Hepatocyte (in vitro differentiated cells): Measurements from ENCODE around the gene PTPRK. TPM values are rescaled to one million over a fixed set of nuclear protein-coding genes. Genes with fewer than 3 reads are reported as not detected.

Source experiments
- DNase-seq: peaks from one replicate; pipeline ENCODE4 v3.0.0-alpha.2; 2016; ENCODE audit warnings: low spot score
- H2AFZ ChIP-seq: fragments of 200-600 bp; sonication (generic); 2 replicates; pipeline ENCODE4 v1.6.0; 2016; ENCODE audit warnings: antibody characterized with exemption, mild to moderate bottlenecking
- H3K27ac ChIP-seq: fragments of 200-600 bp; sonication (generic); 2 replicates; pipeline ENCODE4 v1.5.1; 2016; ENCODE audit warnings: mild to moderate bottlenecking
- H3K27me3 ChIP-seq: fragments of 200-600 bp; sonication (generic); 2 replicates; pipeline ENCODE4 v1.6.1; 2016
- H3K36me3 ChIP-seq: fragments of 200-600 bp; sonication (generic); replicated peaks from 2 replicates; pipeline ENCODE4 v1.5.1; 2016; ENCODE audit warnings: low read depth; ENCODE audit not compliant: insufficient read depth
- H3K4me1 ChIP-seq: fragments of 200-600 bp; sonication (generic); 2 replicates; pipeline ENCODE4 v1.5.1; 2016; ENCODE audit warnings: mild to moderate bottlenecking, moderate library complexity; ENCODE audit not compliant: insufficient read depth
- H3K4me2 ChIP-seq: fragments of 200-600 bp; sonication (generic); 2 replicates; pipeline ENCODE4 v1.6.0; 2016
- H3K4me3 ChIP-seq: fragments of 200-600 bp; sonication (generic); 2 replicates; pipeline ENCODE4 v1.5.1; 2016; ENCODE audit warnings: mild to moderate bottlenecking
- H3K79me2 ChIP-seq: fragments of 200-600 bp; sonication (generic); 2 replicates; pipeline ENCODE4 v1.6.0; 2017; ENCODE audit warnings: mild to moderate bottlenecking
- H3K9me2 ChIP-seq: fragments of 200-600 bp; sonication (generic); replicated peaks from 2 replicates; pipeline ENCODE4 v1.6.0; 2017; ENCODE audit warnings: mild to moderate bottlenecking; ENCODE audit not compliant: insufficient read depth
- H3K9me3 ChIP-seq: fragments of 200-600 bp; sonication (generic); 2 replicates; pipeline ENCODE4 v1.5.1; 2016; ENCODE audit warnings: low read depth, mild to moderate bottlenecking
- H4K20me1 ChIP-seq: fragments of 200-600 bp; sonication (generic); 2 replicates; pipeline ENCODE4 v1.6.0; 2016; ENCODE audit warnings: mild to moderate bottlenecking; ENCODE audit not compliant: insufficient read depth, poor library complexity, severe bottlenecking
- EZH2 ChIP-seq: fragments of 200-600 bp; sonication (generic); IDR thresholded peaks from 2 replicates; pipeline ENCODE4 v1.6.1; 2016; ENCODE audit warnings: antibody characterized with exemption, mild to moderate bottlenecking, borderline replicate concordance
- EZH2phosphoT487 ChIP-seq: fragments of 200-600 bp; sonication (generic); IDR thresholded peaks from one replicate; pipeline ENCODE4 v1.6.1; 2018; ENCODE audit warnings: antibody characterized with exemption, mild to moderate bottlenecking, low read depth, moderate library complexity; ENCODE audit not compliant: unreplicated experiment, severe bottlenecking
- WGBS: methylation state at CpG from one replicate; pipeline ENCODE4 v1.1.6; 2016; ENCODE audit warnings: low lambda C conversion rate; ENCODE audit errors: missing lambda C conversion rate; 5-methylcytosine and 5-hydroxymethylcytosine counted together
- polyA plus RNA-seq: library from polyadenylated mRNA; unstranded; fragments of >200 nt; fragmentation: Nextera tagmentation; extraction: Ambion mirVana; gene quantifications from 2 replicates; pipeline ENCODE4 v1.2.1, GENCODE V29; 2016
- total RNA-seq: library from RNA; depleted of rRNA; stranded (reverse); fragments of >200 nt; gene quantifications from 2 replicates; pipeline ENCODE4 v1.2.3, GENCODE V29; 2014
- TF ChIP-seq, protein P1 (sequence below): fragments of 200-600 bp; sonication (generic); IDR thresholded peaks from 2 replicates; pipeline ENCODE4 v1.5.1; 2016; ENCODE audit warnings: antibody characterized with exemption, mild to moderate bottlenecking; ENCODE audit not compliant: poor library complexity

PTPRK gene
- total and polyA plus RNA-seq, 2 experiments from 2014 or later = 42.0 to 80.2 TPM

DNA sequence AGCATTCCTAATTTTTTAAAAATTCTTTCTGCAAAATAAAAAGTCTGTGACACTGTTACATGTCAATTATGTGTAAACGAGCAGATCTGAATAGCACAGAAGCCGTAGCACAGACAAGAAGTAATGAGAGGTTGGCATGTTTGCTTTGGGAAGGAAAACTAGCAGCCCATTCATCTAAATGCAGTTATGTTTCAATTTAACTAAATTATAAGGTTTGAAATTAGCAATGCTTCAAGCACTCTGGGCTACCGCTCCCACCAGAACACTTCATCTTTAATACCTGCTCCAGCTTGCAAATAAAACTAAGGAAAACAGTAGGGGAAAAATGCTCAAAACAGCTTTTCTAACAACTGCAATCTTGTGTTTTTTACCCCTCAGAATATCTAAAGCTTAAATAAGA lies 73.9 kb downstream of the PTPRK start:
- Histone ChIP-seq H3K9me3 (no peaks in the 10 kb centered on the region), H3K27me3 (no peaks in the 10 kb centered on the region), H3K27ac (no peak overlapping the region), H2AFZ (no peak overlapping the region), H3K4me3 (no peak overlapping the region), H3K36me3 (no peaks in the 10 kb centered on the region), H3K9me2 (no peaks in the 10 kb centered on the region), H4K20me1 (peaks cover 12% of the 10 kb centered on the region), H3K4me2 (no peak overlapping the region), H3K4me1 (peaks cover 7% of the 10 kb centered on the region), H3K79me2 (peaks cover 83% of the 10 kb centered on the region)
- DNase-seq = no peak
- TF ChIP-seq, protein P1, sequence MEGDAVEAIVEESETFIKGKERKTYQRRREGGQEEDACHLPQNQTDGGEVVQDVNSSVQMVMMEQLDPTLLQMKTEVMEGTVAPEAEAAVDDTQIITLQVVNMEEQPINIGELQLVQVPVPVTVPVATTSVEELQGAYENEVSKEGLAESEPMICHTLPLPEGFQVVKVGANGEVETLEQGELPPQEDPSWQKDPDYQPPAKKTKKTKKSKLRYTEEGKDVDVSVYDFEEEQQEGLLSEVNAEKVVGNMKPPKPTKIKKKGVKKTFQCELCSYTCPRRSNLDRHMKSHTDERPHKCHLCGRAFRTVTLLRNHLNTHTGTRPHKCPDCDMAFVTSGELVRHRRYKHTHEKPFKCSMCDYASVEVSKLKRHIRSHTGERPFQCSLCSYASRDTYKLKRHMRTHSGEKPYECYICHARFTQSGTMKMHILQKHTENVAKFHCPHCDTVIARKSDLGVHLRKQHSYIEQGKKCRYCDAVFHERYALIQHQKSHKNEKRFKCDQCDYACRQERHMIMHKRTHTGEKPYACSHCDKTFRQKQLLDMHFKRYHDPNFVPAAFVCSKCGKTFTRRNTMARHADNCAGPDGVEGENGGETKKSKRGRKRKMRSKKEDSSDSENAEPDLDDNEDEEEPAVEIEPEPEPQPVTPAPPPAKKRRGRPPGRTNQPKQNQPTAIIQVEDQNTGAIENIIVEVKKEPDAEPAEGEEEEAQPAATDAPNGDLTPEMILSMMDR = no peak
- TF ChIP-seq EZH2phosphoT487 = no peak
- TF ChIP-seq EZH2 = no peak
- 93% methylated on average over 3 of the region's 3 CpGs for WGBS

DNA sequence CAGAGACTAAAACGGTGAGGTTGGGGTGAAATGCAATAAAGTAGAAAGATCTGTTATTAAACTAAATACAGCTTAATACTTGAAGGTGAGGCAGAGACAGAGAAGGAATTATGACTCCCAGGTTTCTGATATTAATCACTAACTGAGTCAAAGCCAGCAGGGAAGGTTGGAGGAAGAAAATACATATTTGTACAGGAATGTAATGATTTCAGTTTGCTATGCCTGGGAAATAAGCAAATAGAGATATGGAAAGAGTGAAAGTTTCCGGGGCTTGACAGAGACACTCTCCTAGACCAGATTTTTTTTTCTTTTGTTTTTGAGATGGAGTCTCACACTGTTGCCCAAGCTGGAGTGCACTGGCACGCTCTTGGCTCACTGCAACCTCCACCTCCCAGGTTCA lies 76.8 kb downstream of the PTPRK start:
- H3K27ac ChIP-seq = peak overlapping the region; percentile 40
- TF ChIP-seq, protein P1 = no peak
- TF ChIP-seq EZH2 (no peak), EZH2phosphoT487 (no peak)

DNA sequence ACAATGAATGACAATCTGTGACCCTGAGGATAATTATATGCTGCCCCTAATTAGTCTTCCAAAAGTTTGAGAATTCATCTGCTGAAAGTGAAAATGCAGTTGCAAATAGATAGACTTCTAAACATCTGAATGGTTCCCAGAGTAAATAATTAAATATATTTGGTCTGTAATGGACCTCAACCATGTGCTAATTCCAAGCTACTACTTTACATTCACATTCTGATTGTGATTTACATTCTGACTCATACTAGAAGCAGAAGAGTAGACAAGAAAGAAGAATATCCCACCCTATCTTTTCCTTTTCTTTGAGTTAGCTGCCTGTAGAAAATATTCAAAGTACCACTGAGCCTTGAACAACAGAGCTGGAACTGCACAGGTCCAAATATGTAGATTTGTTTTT lies 80.8 kb downstream of the PTPRK start:
- peaks cover 6% of the 10 kb centered on the region for H4K20me1 ChIP-seq
- H3K27ac ChIP-seq = no peak overlapping the region
- TF ChIP-seq EZH2 = no peak
- TF ChIP-seq, protein P1 = no peak
- no peak for TF ChIP-seq EZH2phosphoT487
- H3K27me3 ChIP-seq = no peaks in the 10 kb centered on the region
- no peak overlapping the region for H2AFZ ChIP-seq
- peaks cover 7% of the 10 kb centered on the region for H3K4me1 ChIP-seq
- no peak for DNase-seq
- H3K36me3 ChIP-seq = no peaks in the 10 kb centered on the region
- H3K4me2 ChIP-seq = no peak overlapping the region
- peaks cover 89% of the 10 kb centered on the region for H3K79me2 ChIP-seq
- H3K9me3 ChIP-seq = no peaks in the 10 kb centered on the region
- H3K9me2 ChIP-seq = no peaks in the 10 kb centered on the region
- H3K4me3 ChIP-seq = no peak overlapping the region

More for the DNA sequence above, 76.8 kb downstream of the PTPRK start:
- 73% methylated on average over 3 of the region's 3 CpGs for WGBS
- Histone ChIP-seq H3K4me1 (peaks cover 7% of the 10 kb centered on the region), H3K36me3 (no peaks in the 10 kb centered on the region), H3K4me3 (no peak overlapping the region), H2AFZ (no peak overlapping the region), H3K9me2 (no peaks in the 10 kb centered on the region), H3K4me2 (peak overlapping the region; percentile 8), H3K79me2 (peaks cover 87% of the 10 kb centered on the region), H3K27me3 (no peaks in the 10 kb centered on the region), H3K9me3 (no peaks in the 10 kb centered on the region), H4K20me1 (peaks cover 12% of the 10 kb centered on the region)
- peak; percentile 10 for DNase-seq

DNA sequence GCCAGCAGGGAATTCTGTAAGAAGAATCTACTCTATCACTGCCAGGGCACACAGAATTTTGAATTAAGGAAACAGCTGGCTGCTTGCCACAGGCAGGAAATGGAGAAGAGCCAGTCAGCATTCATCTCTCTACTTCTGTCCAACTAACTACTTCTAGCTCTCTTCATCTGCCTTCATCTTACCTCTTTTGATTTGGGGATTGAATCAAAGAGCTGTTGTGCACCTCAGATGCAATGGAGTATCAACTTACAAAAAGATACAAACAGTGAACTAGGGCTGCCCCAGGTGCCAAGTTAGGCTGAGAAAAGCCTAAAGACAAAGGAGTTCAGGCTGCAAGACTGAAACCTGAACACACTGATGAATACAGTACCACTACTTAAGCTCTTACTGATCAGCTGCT lies 82.0 kb downstream of the PTPRK start:
- Histone ChIP-seq H3K4me3 (no peak overlapping the region), H3K36me3 (no peaks in the 10 kb centered on the region), H3K4me2 (no peak overlapping the region), H3K27me3 (no peaks in the 10 kb centered on the region), H3K27ac (no peak overlapping the region), H3K4me1 (no peaks in the 10 kb centered on the region), H4K20me1 (no peaks in the 10 kb centered on the region), H3K9me3 (no peaks in the 10 kb centered on the region), H3K9me2 (no peaks in the 10 kb centered on the region), H2AFZ (no peak overlapping the region), H3K79me2 (peaks cover 94% of the 10 kb centered on the region)
- DNase-seq = no peak
- no peak for TF ChIP-seq EZH2phosphoT487
- no peak for TF ChIP-seq EZH2
- TF ChIP-seq, protein P1 = no peak
